ENCODE results near the gene BRAP.

GRCh38 chr12:111636209-111636945 lies 49.4 kb downstream of the BRAP start:
- TF ChIP-seq, protein P1, sequence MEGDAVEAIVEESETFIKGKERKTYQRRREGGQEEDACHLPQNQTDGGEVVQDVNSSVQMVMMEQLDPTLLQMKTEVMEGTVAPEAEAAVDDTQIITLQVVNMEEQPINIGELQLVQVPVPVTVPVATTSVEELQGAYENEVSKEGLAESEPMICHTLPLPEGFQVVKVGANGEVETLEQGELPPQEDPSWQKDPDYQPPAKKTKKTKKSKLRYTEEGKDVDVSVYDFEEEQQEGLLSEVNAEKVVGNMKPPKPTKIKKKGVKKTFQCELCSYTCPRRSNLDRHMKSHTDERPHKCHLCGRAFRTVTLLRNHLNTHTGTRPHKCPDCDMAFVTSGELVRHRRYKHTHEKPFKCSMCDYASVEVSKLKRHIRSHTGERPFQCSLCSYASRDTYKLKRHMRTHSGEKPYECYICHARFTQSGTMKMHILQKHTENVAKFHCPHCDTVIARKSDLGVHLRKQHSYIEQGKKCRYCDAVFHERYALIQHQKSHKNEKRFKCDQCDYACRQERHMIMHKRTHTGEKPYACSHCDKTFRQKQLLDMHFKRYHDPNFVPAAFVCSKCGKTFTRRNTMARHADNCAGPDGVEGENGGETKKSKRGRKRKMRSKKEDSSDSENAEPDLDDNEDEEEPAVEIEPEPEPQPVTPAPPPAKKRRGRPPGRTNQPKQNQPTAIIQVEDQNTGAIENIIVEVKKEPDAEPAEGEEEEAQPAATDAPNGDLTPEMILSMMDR (IDR thresholded peaks at IDR 0.05 in 4 of 5, conservative IDR thresholded peaks at IDR 0.05 in 1 of 5), result no peak
- TF ChIP-seq POLR2A (IDR thresholded peaks at IDR 0.05), result no peak

Measured in gastrocnemius medialis (tissue), 4 donors.